ENCODE results near the gene ZNF697.
A peak's percentile ranks its signal among the peaks of the same experiment; 100 is the strongest.

Gene ZNF697

GRCh38 chr1:119664067-119664466 lies 16.0 kb upstream of the ZNF697 start:
- DNase-seq, result no peak

GRCh38 chr1:119662034-119662437 lies 14.0 kb upstream of the ZNF697 start:
- no peak for DNase-seq

- DNase-seq, result no peak
Measured at GRCh38 chr1:119660253-119661083, 12.4 kb upstream of the ZNF697 start.

- DNase-seq, result no peak
Measured at GRCh38 chr1:119659628-119660027, 11.6 kb upstream of the ZNF697 start.

GRCh38 chr1:119656410-119656955 lies 8.4 kb upstream of the ZNF697 start:
- DNase-seq, result no peak

- DNase-seq, result no peak
Measured at GRCh38 chr1:119655154-119655553, 7.1 kb upstream of the ZNF697 start.

- no peak for DNase-seq
Measured at GRCh38 chr1:119653839-119654170, 5.7 kb upstream of the ZNF697 start.

GRCh38 chr1:119653135-119653838 lies 5.2 kb upstream of the ZNF697 start:
- DNase-seq, result no peak

GRCh38 chr1:119652587-119652986 lies 4.5 kb upstream of the ZNF697 start:
- DNase-seq, result no peak

GRCh38 chr1:119651641-119652040 lies 3.6 kb upstream of the ZNF697 start:
- DNase-seq, result no peak

GRCh38 chr1:119651133-119651532 lies 3.1 kb upstream of the ZNF697 start:
- no peak for DNase-seq

GRCh38 chr1:119648620-119649004 lies 546 bp upstream of the ZNF697 start:
- DNase-seq, result no peak

GRCh38 chr1:119647228-119647733 lies 785 bp downstream of the ZNF697 start:
- peak in 15 of 56 donors; percentile 3 to 42 (median 20) for DNase-seq

GRCh38 chr1:119646521-119647227 lies 1.4 kb downstream of the ZNF697 start:
- no peak for DNase-seq

GRCh38 chr1:119639109-119639508 lies 9.0 kb downstream of the ZNF697 start:
- no peak for DNase-seq

GRCh38 chr1:119637710-119638109 lies 10.4 kb downstream of the ZNF697 start:
- no peak for DNase-seq

- no peak for DNase-seq
Measured at GRCh38 chr1:119636491-119637089, 11.5 kb downstream of the ZNF697 start.

GRCh38 chr1:119635811-119636390 lies 12.2 kb downstream of the ZNF697 start:
- DNase-seq, result no peak

- no peak for DNase-seq
Measured at GRCh38 chr1:119634016-119634415, 14.1 kb downstream of the ZNF697 start.

- no peak for DNase-seq
Measured at GRCh38 chr1:119633575-119633974, 14.5 kb downstream of the ZNF697 start.

GRCh38 chr1:119632841-119633240 lies 15.2 kb downstream of the ZNF697 start:
- DNase-seq, result no peak

All from nucleus accumbens (tissue), 56 donors.